ENCODE results near the gene FAM117A.

DNA sequence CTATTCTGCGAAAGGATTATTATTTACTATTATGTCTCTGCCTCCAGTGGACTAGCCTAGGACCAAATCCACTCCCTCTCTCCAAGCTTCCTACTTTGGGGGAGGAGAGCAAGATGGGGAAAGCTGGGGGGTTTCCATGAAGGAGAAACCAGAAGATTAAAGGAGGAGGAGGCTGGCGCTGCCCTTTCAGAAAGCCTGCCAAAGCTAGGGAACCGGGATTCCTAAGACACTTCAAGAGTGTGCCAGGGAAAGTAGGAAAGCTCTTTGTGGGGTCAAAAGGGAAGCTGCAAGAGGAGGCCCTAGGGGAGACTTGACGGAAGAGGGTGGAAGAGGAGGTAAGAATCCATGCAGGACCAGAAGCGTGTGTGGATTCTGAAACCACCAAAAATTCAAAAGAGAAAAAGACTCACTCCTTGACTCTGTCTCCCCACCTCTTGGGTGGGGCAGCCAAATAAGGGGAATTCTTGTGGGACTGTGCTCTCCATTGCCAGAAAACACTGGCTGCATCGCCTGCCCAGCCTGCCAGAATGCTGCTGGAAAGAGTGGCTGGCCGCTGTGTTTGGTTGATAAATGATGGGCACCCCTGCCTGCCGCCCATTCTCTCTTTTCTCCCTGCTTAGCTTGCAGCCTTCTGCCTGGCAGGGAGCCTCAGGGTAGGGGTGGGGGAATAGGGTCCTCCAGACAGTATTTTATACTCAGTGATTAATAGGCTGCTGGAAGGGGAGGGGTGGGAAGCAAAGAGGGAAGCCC lies 12.8 kb upstream of the FAM117A start:
- TF ChIP-seq CTCF (conservative IDR thresholded peaks at IDR 0.05; ENCODE audit: low read depth, low read length) (no peak), MAZ (IDR thresholded peaks at IDR 0.05; ENCODE audit: borderline replicate concordance, low read depth, low read length) (no peak)
- TF ChIP-seq, protein P1, sequence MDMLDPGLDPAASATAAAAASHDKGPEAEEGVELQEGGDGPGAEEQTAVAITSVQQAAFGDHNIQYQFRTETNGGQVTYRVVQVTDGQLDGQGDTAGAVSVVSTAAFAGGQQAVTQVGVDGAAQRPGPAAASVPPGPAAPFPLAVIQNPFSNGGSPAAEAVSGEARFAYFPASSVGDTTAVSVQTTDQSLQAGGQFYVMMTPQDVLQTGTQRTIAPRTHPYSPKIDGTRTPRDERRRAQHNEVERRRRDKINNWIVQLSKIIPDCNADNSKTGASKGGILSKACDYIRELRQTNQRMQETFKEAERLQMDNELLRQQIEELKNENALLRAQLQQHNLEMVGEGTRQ (IDR thresholded peaks at IDR 0.05; ENCODE audit: low read depth, low read length): no peak
